ENCODE results near the gene PIEZO2. TPM values are rescaled to one million over a fixed set of nuclear protein-coding genes. Genes with fewer than 3 reads are reported as not detected.

PIEZO2 gene
- total and polyA plus RNA-seq, 12 donors = 0.07 to 1.4 (median 0.25) TPM; not detected in 1

DNA sequence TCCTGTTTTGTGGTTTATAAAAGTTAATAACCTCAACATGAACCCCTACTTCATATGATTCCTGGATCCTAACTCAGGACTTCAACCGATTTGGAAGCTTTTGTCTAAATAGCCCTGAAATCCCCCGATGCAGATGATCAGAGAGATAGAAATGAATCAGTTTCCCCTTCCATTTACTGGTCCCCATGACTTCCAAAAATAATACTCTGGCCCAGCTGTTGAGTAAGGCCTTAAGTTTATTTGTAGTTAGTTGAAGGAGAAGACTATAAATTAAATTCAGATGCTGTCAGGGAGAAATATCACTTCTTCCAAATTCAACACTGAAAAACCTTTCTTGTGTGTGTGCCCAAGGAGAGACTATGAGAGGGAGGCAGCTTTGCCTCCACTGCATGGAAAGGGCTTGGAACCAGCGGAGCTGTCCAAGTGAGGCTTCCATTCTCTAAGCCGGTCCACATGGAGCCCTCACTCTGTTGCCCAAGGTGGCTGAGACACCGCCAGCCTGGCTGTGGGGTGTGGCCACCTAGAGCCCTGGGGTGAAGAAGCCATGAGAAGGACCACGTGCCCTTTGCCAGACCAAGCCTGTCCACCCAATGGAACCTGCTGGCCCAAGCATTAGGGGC is 53.6 kb downstream of the PIEZO2 start:
- no peaks in the 10 kb centered on the region for H3K27me3 ChIP-seq
- H3K4me3 ChIP-seq = no peak overlapping the region
- no peaks in the 10 kb centered on the region for H3K9me3 ChIP-seq
- ATAC-seq = no peak
- WGBS, 2 donors = 87 to 94% methylated on average over 6 of the region's 6 CpGs
- H3K4me1 ChIP-seq = peaks cover 0 to 16% (median 4%) of the 10 kb centered on the region in 9 donors
- intact Hi-C loops (cut with DNase I) = loop anchor here in 1 of 10 donors (10.0 kb wide), 1 partner anchor 49 kb away; the partner anchor contains the start of gene PIEZO2
- TF ChIP-seq, protein P1, sequence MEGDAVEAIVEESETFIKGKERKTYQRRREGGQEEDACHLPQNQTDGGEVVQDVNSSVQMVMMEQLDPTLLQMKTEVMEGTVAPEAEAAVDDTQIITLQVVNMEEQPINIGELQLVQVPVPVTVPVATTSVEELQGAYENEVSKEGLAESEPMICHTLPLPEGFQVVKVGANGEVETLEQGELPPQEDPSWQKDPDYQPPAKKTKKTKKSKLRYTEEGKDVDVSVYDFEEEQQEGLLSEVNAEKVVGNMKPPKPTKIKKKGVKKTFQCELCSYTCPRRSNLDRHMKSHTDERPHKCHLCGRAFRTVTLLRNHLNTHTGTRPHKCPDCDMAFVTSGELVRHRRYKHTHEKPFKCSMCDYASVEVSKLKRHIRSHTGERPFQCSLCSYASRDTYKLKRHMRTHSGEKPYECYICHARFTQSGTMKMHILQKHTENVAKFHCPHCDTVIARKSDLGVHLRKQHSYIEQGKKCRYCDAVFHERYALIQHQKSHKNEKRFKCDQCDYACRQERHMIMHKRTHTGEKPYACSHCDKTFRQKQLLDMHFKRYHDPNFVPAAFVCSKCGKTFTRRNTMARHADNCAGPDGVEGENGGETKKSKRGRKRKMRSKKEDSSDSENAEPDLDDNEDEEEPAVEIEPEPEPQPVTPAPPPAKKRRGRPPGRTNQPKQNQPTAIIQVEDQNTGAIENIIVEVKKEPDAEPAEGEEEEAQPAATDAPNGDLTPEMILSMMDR (IDR thresholded peaks at IDR 0.05) = no peak
- no peaks in the 10 kb centered on the region for H3K36me3 ChIP-seq
- H3K27ac ChIP-seq = no peak overlapping the region
- no peak for DNase-seq

- peaks cover 0 to 19% (median 5%) of the 10 kb centered on the region in 9 donors for H3K4me1 ChIP-seq
- no peaks in the 10 kb centered on the region for H3K9me3 ChIP-seq
- no peak overlapping the region for H3K27ac ChIP-seq
- ATAC-seq (no peak), DNase-seq (no peak)
- TF ChIP-seq, protein P1 (IDR thresholded peaks at IDR 0.05) = no peak
- no peak overlapping the region for H3K4me3 ChIP-seq
- H3K27me3 ChIP-seq = no peaks in the 10 kb centered on the region
- 93 to 95% methylated on average over 5 of the region's 5 CpGs for WGBS, 2 donors
- intact Hi-C loops (cut with DNase I) = loop anchor here in 1 of 10 donors (10.0 kb wide), 1 partner anchor 50 kb away; the partner anchor contains the start of gene PIEZO2
- H3K36me3 ChIP-seq = no peaks in the 10 kb centered on the region
Measured at GRCh38 chr18:11095211-11095610, 54.2 kb downstream of the PIEZO2 start.

DNA sequence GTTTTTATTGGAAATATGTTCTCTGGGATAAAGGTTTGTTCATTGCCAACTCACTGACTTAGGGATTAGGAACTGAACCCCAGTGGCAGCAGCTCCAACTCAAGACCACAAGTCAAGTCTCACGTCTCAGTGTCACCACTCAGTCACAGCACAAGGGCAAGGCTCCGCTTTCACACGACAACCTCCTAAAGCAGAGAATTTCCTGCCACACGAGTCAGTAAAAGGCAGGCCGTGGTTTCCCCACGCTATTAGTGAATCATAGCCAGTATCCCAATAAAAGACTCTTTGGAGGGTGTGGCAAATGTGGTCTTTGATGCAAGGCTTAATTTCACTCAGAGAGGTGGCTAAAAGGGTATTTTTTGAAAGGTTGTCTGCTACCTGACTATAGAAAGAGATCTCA is 57.6 kb downstream of the PIEZO2 start:
- 75 to 83% methylated on average over 6 of the region's 6 CpGs for WGBS, 2 donors
- TF ChIP-seq, protein P1 (IDR thresholded peaks at IDR 0.05) = no peak
- intact Hi-C loops (cut with DNase I) = loop anchor here in 1 of 10 donors (10.0 kb wide), 1 partner anchor 53 kb away; the partner anchor contains the start of gene PIEZO2
- peaks cover 0 to 16% (median 0%) of the 10 kb centered on the region in 7 donors for H3K27me3 ChIP-seq
- DNase-seq (no peak), ATAC-seq (no peak)
- H3K9me3 ChIP-seq = no peaks in the 10 kb centered on the region
- H3K36me3 ChIP-seq = no peaks in the 10 kb centered on the region
- peaks cover 0 to 19% (median 6%) of the 10 kb centered on the region in 9 donors for H3K4me1 ChIP-seq
- H3K27ac ChIP-seq = no peak overlapping the region
- no peak overlapping the region for H3K4me3 ChIP-seq

- intact Hi-C loops (cut with DNase I) = loop anchor here in 1 of 10 donors (10.0 kb wide), 1 partner anchor 55 kb away; the partner anchor contains the start of gene PIEZO2
- ATAC-seq = peak in 1 of 8 donors; percentile 42
- Histone ChIP-seq H3K27ac (no peak overlapping the region), H3K4me1 (peaks cover 0 to 10% (median 0%) of the 10 kb centered on the region in 9 donors), H3K4me3 (no peak overlapping the region), H3K27me3 (peaks cover 0 to 29% (median 4%) of the 10 kb centered on the region in 7 donors), H3K9me3 (no peaks in the 10 kb centered on the region), H3K36me3 (no peaks in the 10 kb centered on the region)
- WGBS, 2 donors = 37 to 50% methylated on average over 9 of the region's 9 CpGs
- TF ChIP-seq, protein P1 (IDR thresholded peaks at IDR 0.05) = no peak
- DNase-seq = no peak
Measured at GRCh38 chr18:11089931-11090715, 59.2 kb downstream of the PIEZO2 start.
